PFSK-1 (cell line): ENCODE measurements around the gene NAPA.

Experiments
- FOXP2 ChIP-seq: optimal IDR thresholded peaks from 2 replicates; pipeline ENCODE3; 2011; ENCODE audit warnings: borderline replicate concordance, control low read depth, inconsistent platforms; ENCODE audit not compliant: insufficient read depth; ENCODE audit errors: extremely low read length, extremely low read depth
- POLR2AphosphoS5 ChIP-seq: IDR thresholded peaks from 2 replicates; pipeline ENCODE4 v1.6.1; 2012; ENCODE audit warnings: low read depth, mild to moderate bottlenecking, control low read depth, low read length, moderate library complexity
- SIN3A ChIP-seq: IDR thresholded peaks from 2 replicates; pipeline ENCODE4 v1.6.1; 2012; ENCODE audit warnings: mild to moderate bottlenecking, low read length, moderate library complexity, borderline replicate concordance; ENCODE audit not compliant: insufficient read depth
- TAF1 ChIP-seq: IDR thresholded peaks from 2 replicates; pipeline ENCODE4 v1.6.1; 2012; ENCODE audit warnings: low read length, control low read depth, borderline replicate concordance; ENCODE audit not compliant: insufficient read depth
- TF ChIP-seq, protein P1 (sequence below), 2 experiments: IDR thresholded peaks; 2 replicates each; pipeline versions ENCODE4 v1.6.1 to v1.8.0; 2011 to 2012; ENCODE audit warnings: low read depth in 2 of 2, low read length in 2 of 2, control low read depth in 1 of 2, inconsistent platforms in 1 of 2, mild to moderate bottlenecking in 1 of 2, moderate library complexity in 1 of 2; ENCODE audit not compliant: insufficient read depth in 1 of 2

NAPA gene

GRCh38 chr19:47450478-47450877 is 64.4 kb downstream of the NAPA start:
- no peak for TF ChIP-seq SIN3A
- TF ChIP-seq, protein P1, sequence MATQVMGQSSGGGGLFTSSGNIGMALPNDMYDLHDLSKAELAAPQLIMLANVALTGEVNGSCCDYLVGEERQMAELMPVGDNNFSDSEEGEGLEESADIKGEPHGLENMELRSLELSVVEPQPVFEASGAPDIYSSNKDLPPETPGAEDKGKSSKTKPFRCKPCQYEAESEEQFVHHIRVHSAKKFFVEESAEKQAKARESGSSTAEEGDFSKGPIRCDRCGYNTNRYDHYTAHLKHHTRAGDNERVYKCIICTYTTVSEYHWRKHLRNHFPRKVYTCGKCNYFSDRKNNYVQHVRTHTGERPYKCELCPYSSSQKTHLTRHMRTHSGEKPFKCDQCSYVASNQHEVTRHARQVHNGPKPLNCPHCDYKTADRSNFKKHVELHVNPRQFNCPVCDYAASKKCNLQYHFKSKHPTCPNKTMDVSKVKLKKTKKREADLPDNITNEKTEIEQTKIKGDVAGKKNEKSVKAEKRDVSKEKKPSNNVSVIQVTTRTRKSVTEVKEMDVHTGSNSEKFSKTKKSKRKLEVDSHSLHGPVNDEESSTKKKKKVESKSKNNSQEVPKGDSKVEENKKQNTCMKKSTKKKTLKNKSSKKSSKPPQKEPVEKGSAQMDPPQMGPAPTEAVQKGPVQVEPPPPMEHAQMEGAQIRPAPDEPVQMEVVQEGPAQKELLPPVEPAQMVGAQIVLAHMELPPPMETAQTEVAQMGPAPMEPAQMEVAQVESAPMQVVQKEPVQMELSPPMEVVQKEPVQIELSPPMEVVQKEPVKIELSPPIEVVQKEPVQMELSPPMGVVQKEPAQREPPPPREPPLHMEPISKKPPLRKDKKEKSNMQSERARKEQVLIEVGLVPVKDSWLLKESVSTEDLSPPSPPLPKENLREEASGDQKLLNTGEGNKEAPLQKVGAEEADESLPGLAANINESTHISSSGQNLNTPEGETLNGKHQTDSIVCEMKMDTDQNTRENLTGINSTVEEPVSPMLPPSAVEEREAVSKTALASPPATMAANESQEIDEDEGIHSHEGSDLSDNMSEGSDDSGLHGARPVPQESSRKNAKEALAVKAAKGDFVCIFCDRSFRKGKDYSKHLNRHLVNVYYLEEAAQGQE (IDR thresholded peaks at IDR 0.05; ENCODE audit: insufficient read depth in 1 of 2, low read depth in 2 of 2, low read length in 2 of 2), result peak in 1 of 2 experiments; percentile 51; a peak in 1 of 4 replicates

DNA sequence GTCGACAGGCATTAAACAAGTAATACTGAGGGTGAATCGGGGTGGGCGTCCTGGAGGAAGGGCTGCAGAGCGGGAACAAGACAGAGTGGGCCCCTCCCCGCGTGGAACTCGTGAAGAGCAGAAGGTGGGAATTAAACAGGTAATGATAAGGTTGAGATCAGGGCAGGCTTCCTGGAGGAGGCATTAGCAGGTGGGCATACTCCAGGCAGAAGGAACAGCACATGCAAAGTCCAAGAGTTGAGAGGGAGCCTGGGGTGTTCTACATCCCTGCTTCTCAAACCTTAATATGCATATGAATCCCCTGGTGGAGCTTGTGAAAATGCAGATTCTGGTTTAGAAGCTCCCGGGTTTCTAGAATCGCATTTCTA is 66.5 kb downstream of the NAPA start:
- TF ChIP-seq SIN3A (no peak), FOXP2 (no peak), TAF1 (no peak), POLR2AphosphoS5 (no peak)
- TF ChIP-seq, protein P1 (IDR thresholded peaks at IDR 0.05; ENCODE audit: insufficient read depth in 1 of 2, low read depth in 2 of 2, low read length in 2 of 2), result no peak

GRCh38 chr19:47447470-47448359 is 67.1 kb downstream of the NAPA start:
- TF ChIP-seq TAF1 (no peak), FOXP2 (no peak), SIN3A (no peak), POLR2AphosphoS5 (no peak)
- TF ChIP-seq, protein P1 (IDR thresholded peaks at IDR 0.05; ENCODE audit: insufficient read depth in 1 of 2, low read depth in 2 of 2, low read length in 2 of 2), result no peak

- TF ChIP-seq TAF1, result no peak
- TF ChIP-seq SIN3A, result no peak
- TF ChIP-seq FOXP2, result no peak
- TF ChIP-seq, protein P1 (IDR thresholded peaks at IDR 0.05; ENCODE audit: insufficient read depth in 1 of 2, low read depth in 2 of 2, low read length in 2 of 2), result no peak
- no peak for TF ChIP-seq POLR2AphosphoS5
Observed at GRCh38 chr19:47446534-47447469, 68.1 kb downstream of the NAPA start.
